ENCODE results near the gene COL12A1. TPM values are rescaled to one million over a fixed set of nuclear protein-coding genes. Genes with fewer than 3 reads are reported as not detected.

COL12A1 gene
- total and polyA plus RNA-seq, 9 of the 15 experiments (the other 6 are each of a cell fraction or from before 2014, with no cell fraction given) = 0.11 TPM; not detected in 8

DNA sequence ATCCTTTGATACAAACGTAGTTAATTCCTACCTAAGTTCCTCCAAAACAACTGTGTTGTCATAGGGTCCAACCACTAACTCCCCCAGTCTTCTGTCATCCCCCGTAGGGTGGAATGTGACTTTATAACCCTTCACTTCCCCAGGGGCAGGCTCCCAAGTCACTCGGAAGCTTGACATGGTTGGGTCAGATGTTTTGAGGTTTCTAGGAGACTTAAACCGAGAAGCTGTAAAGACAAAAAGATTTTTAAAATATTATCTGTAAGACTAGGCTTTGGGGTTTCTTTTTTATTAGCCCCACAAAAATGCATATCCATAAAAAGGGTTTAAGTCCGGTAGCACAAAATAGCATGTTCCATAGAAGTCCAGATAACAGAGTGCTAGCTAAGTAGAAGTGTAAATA, 50.2 kb downstream of the COL12A1 start (continued):
- TF ChIP-seq PRPF4 (IDR thresholded peaks at IDR 0.05; ENCODE audit: insufficient read depth, low read depth, low read length, poor library complexity, severe bottlenecking) = no peak
- no peak for TF ChIP-seq LCOR (CRISPR knock-in tag; IDR thresholded peaks at IDR 0.05)
- TF ChIP-seq ATF7 (IDR thresholded peaks at IDR 0.05) = no peak
- no peak for TF ChIP-seq PML (IDR thresholded peaks at IDR 0.05; ENCODE audit: low read length)

DNA sequence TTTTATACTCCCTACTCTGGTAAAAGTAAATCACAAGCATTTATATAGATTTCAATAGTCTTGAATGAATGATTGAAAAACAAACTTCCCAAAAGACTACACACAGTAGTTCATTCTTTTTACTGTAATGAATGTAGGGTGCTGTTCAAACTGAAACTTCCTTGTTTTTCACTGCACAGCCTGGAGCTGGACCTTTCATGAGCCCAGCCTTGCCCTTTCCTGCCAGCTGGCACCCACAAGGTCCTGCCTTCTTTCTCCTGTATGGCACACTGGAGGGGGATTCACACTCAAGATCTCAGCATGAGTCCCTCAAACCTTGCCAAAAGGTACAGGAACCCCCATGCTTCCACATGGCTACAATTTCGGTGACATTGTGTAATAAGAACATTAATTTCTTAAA, 50.9 kb downstream of the COL12A1 start:
- Histone ChIP-seq H2AFZ (ENCODE audit: low read depth, low read length) (no peak overlapping the region), H3K9ac (ENCODE audit: insufficient read depth in 1 of 2, low read depth in 2 of 2, low read length in 2 of 2) (no peak overlapping the region), H3K4me1 (replicated peaks in 1 of 2; ENCODE audit: control insufficient read depth in 2 of 2, insufficient read depth in 2 of 2, low read length in 2 of 2) (no peaks in the 10 kb centered on the region), H3K27ac (ENCODE audit: extremely low read depth, low read depth, low read length) (no peak overlapping the region), H3K4me2 (ENCODE audit: insufficient read depth, low read length) (no peak overlapping the region), H3K36me3 (ENCODE audit: control insufficient read depth, insufficient read depth, low read length) (no peaks in the 10 kb centered on the region), H3K27me3 (ENCODE audit: control insufficient read depth in 2 of 2, insufficient read depth in 2 of 2, low read length in 2 of 2) (no peaks in the 10 kb centered on the region), H3K9me3 (replicated peaks; ENCODE audit: control insufficient read depth, insufficient read depth, low read depth, low read length) (no peaks in the 10 kb centered on the region), H3K4me3 (no peak overlapping the region), H3K9me1 (ENCODE audit: control insufficient read depth, insufficient read depth, low read length) (no peaks in the 10 kb centered on the region), H4K20me1 (replicated peaks; ENCODE audit: control insufficient read depth, insufficient read depth, low read length) (no peaks in the 10 kb centered on the region), H3K79me2 (ENCODE audit: control insufficient read depth, insufficient read depth, low read length) (no peaks in the 10 kb centered on the region)
- ATAC-seq = no peak
- POLR2A ChIA-PET = no interaction called here
- CTCF ChIA-PET (ENCODE audit: low intra/inter-chr PET ratio) = no interaction called here
- BruUV-seq (replicated peaks) = no TSS peak
- FAIRE-seq = no peak
- DNase-seq (ENCODE audit: extremely low read depth in 1 of 4, low spot score in 3 of 4) = no peak
- intact Hi-C loops (cut with micrococcal nuclease) (no loop called here), in situ Hi-C loops (cut with MboI) (no loop called here)
- WGBS (ENCODE audit: insufficient coverage, low coverage, missing lambda C conversion rate) = 0% methylated on average over 1 of the region's 1 CpG
- TF ChIP-seq ZNF197 (CRISPR knock-in tag; IDR thresholded peaks at IDR 0.05; ENCODE audit: low read depth) = no peak
- no peak for TF ChIP-seq ZNF121 (CRISPR knock-in tag; conservative IDR thresholded peaks at IDR 0.05)
- TF ChIP-seq MAFG (tag; conservative IDR thresholded peaks at IDR 0.05) = no peak

Data from K562 (cell line).